HG03060 (cell line): Measurements from ENCODE around the gene DBF4B.

Experiments
- ATAC-seq: cut with Tn5 transposase; IDR thresholded peaks from one replicate; pipeline ENCODE4 v1.9.1; 2021; ENCODE audit warnings: low read depth, moderate number of reproducible peaks; ENCODE audit not compliant: unreplicated experiment

The DBF4B gene

DNA sequence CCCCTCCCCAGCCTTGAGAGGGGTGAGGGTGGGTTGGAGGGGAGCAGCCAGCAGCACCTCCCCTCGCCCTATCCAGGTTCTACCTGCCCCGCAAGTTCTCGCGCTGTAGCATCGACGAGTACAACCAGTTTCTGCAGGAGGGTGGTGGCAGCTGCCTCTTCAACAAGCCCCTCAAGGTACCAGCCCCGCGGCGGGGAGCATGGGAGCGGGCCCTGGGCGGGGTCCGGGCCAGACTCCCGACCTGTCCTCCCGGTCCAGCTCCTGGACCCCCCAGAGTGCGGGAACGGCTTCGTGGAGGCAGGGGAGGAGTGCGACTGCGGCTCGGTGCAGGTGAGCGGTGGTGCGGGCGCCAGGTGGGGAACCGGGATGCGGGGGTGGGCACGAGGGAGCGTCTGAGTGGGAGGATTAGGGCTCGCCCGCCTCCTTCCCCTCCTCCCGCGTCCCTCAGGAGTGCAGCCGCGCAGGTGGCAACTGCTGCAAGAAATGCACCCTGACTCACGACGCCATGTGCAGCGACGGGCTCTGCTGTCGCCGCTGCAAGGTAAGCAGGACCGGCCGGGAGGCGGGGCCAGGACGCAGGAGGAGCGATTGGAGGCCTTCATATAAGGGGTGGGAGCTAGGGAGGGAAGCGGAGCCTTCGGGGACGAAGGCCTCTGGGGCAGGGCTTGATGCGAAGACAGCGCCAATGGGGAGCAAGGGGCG is 66.8 kb downstream of the DBF4B start:
- ATAC-seq = peak; percentile 53

DNA sequence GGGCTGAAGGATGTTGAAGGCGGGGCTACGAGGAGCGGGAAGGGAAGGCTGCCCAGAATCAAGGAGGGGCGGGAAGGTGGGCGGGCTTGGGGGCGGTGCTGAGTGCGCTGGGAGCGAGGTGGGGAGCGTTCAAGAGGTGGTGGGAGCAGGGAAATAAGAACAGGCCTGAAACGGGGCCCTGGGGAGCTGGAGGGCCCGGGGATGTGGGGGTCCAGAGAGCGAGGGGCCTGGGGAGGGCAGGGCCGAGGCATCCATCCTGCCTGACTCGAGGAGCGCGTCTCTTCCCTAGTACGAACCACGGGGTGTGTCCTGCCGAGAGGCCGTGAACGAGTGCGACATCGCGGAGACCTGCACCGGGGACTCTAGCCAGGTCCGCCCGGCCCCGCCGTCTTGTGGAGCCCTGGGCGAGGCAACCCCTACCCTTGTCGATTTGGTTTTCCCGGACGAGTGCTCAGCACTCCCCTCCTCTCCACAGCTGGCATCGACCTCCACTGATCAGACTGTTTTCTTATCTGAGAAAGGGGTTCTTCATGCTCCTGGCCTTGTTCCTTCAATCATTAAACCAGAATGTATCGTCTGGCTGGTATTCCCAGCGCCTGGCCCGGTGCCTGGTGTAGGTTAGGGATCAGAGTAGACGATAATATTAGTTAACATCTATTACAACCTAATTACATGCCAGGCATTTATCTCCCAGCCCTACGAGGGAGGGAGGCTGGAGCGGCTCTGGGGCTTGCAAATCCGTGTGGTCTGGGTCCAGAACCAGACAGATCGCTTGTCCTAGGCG is 67.6 kb downstream of the DBF4B start:
- no peak for ATAC-seq

DNA sequence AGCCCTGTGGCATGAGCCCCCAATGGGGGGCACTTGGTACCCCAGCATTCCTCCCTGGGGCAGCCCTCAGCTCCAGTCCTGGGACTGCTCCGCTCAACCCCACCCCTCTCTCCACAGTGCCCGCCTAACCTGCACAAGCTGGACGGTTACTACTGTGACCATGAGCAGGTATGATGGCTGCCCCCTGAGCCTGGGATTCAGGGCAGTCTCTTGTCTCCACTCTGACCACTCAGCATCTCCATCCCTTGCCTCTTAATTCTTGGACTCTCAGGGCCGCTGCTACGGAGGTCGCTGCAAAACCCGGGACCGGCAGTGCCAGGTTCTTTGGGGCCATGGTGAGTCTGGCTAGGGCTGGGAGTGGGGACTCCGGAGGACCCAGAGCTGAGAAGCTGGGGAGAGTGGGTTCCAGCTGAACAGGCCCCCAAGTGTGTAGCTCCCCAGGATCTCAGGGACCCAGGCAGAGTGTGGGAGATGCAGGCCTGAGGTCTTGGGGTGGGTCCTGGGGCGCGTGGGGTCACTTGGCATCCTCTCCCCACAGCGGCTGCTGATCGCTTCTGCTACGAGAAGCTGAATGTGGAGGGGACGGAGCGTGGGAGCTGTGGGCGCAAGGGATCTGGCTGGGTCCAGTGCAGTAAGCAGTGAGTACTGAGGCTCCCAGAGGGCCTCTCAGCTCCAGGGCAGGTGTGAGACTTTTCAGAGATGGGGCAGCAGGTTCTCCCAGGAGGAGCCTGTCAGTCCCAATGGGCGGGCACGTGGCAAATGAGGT is 68.3 kb downstream of the DBF4B start:
- no peak for ATAC-seq

DNA sequence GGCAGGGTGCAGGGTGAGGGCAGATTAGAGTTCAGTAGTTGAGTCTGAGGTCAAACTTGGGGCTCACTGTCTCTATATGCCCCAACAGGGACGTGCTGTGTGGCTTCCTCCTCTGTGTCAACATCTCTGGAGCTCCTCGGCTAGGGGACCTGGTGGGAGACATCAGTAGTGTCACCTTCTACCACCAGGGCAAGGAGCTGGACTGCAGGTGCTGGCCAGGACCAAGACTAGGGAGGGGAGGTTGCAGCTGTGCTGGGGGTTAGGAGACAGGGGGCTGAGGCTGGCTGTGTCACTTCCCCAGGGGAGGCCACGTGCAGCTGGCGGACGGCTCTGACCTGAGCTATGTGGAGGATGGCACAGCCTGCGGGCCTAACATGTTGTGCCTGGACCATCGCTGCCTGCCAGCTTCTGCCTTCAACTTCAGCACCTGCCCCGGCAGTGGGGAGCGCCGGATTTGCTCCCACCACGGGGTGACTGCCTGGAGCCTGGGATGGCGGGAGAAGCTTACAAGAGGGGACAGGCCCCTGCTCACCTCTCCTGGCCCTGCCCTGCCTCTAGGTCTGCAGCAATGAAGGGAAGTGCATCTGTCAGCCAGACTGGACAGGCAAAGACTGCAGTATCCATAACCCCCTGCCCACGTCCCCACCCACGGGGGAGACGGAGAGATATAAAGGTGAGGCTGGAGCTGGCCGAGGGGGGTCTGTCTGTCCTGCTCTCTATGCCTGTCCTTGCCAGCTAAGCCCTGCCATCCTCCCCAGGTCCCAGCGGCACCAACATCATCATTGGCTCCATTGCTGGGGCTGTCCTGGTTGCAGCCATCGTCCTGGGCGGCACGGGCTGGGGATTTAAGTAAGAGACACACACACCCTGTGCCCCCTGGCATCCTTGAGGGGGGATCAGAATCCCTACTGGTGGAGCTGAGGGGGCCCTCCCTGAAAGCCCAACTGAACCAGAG is 69.2 kb downstream of the DBF4B start:
- ATAC-seq = no peak

DNA sequence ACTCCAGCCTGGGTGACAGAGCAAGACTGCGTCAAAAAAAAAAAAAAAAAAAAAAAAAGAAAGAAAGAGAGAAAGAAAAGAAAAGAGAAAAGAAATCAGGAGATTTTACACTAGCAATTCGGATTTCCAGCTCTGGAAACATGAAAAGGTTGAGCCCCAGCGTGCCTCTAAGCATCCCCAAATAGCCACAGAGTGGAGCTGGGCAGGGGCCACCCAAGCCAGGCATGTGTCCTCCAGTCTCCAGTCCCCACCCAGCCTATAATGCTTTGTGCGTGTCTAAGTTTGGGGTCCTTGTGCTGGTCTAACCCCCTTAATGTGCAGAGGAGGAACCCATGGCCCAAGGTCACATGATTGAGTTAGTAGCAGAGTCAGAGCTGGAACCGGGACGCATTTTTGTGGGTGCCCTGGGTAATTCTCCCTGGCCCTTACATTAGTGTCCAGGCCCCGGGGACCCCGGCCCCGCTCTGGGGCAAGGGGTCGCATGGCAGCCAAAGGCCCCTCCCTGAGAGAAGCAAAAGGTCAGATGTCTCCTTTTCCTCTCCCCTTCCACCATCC is 70.3 kb downstream of the DBF4B start:
- ATAC-seq = no peak

DNA sequence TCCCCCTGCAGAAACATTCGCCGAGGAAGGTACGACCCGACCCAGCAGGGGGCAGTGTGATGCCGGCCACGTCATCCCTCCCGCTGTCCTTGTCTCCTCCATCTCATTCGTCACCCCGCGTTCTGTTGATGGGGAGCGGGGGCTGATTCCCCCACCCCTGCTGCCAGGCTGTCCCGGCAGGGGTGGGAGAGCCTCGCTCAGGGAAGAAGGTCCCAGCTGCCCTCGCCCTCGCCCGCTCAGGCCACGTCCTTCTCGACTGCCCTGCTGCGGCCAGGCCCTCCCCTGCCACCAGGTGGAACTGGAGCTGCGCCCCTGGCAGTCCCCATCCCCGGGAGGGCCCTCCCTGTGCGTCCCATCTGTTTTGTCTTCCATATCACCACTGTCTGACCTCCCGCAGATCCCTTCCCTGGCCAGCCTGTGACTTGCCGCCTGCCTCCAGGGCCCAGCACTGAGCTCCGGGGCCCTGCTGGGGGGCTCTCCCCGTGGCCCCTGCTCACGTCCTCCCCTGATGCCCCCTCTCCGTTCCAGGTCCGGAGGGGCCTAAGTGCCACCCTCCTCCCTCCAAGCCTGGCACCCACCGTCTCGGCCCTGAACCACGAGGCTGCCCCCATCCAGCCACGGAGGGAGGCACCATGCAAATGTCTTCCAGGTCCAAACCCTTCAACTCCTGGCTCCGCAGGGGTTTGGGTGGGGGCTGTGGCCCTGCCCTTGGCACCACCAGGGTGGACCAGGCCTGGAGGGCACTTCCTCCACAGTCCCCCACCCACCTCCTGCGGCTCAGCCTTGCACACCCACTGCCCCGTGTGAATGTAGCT is 71.0 kb downstream of the DBF4B start:
- no peak for ATAC-seq

DNA sequence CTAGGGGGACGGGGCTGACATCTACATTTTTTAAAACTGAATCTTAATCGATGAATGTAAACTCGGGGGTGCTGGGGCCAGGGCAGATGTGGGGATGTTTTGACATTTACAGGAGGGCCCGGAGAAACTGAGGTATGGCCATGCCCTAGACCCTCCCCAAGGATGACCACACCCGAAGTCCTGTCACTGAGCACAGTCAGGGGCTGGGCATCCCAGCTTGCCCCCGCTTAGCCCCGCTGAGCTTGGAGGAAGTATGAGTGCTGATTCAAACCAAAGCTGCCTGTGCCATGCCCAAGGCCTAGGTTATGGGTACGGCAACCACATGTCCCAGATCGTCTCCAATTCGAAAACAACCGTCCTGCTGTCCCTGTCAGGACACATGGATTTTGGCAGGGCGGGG is 71.7 kb downstream of the DBF4B start:
- ATAC-seq = no peak

DNA sequence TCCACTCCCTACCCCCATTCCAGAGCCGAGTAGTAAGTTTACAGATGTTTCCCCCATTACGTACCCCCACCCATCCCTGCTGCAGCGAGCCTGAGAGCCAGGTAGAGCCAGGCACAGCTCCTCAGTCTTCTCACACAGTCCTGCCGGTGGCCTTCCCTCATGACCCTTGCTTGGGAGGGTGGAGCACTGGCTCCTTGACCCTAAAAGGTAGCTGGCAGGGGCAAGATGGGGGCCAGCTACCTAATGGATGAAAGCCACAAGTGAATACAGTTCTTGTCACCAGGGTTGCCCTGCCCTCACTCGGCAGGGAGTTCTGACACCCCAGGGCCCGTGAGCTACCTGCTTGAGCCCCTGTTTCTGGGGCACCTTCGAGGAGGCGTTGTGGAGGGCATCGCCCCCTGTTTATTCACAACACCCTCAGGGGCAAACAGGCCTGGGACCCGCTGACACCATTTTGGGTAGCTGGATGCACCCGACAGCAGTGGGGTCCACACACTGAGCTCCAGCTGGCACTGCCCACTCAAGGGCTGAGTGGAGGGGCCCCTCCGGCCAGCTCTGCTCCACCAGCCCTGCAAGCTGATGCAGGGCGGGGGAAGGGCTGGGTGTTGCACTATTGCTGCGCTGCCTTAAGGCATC is 72.5 kb downstream of the DBF4B start:
- ATAC-seq = no peak

DNA sequence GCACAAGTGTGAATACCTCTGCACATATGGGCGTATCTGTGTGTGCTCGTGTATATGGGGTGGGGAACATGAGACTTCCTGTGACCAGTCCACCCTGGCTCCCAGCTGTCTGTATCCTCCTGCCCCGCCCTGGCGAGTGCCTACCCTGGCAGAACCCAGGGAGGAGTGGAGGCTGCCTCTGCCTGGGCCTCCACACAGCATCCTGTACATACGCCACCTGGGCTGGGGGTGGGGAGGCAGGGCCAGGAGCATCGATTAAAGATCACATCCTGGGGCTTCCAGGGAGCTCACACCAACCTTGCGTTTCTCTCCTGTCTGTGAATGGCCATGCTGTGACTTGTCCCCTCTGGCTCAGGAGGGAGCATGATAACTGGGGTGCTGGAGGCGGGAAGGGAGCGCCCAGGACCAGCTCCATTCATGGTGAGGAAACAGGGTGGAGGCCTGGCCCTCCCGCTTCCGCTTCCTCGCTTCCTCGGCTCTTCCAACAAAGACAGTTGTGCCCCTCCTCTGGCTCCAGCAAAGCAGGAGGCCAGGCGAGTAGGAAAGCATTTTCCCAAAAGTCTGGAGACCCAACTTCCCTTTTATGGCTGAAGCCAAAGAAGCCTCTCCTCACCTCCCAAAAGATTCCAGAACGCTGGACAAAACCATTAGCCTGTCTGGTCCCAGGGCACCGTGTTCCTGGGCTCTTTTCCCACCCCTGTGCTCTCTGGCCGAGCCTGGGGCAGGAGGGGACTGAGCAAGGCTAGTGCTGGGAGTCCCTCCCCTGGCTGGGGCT is 73.3 kb downstream of the DBF4B start:
- ATAC-seq = no peak

DNA sequence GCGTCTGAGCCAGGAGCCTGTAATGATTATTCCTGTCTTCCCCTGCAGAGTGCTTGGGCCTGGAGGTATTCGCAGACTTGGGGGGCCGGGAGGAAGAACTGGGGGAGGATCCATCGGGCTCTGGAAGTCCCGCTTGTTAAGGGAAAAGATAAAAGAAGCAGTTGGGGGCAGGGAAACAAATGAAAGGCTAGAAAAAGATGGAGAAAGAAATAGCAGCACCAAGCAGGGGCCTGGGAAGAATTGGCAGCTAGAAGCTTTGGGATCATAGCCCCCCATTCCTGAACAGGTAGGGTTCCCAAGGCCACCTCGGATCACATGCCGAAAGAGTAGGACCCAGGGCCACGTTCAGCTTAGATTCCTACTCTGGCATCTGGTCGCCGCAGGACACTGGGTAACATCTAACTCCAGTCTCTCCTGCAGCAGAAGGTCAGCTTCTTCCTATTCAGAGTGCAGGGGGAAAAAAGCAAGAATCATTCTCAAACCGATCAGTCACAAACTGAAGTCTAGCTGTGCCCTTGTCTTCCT is 73.9 kb downstream of the DBF4B start:
- ATAC-seq = no peak

DNA sequence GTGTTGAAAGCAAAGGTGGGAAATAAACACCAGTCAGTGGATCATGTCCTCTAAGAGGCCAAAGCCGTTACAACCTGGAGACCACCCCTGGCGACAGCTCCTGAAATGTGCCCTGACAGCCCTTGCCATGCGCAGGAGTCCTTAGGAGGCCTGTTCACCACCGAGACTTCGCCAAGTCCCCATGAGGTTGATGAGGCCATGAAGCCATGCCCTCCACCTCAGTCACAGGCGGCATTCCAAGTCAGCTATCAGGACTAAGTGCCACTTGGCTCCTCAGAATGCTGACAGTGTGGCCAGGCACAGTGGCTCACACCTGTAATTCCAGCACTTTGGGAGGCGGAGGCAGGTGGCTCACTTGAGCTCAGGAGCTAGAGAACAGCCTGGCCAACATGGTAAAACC is 77.5 kb downstream of the DBF4B start:
- no peak for ATAC-seq

DNA sequence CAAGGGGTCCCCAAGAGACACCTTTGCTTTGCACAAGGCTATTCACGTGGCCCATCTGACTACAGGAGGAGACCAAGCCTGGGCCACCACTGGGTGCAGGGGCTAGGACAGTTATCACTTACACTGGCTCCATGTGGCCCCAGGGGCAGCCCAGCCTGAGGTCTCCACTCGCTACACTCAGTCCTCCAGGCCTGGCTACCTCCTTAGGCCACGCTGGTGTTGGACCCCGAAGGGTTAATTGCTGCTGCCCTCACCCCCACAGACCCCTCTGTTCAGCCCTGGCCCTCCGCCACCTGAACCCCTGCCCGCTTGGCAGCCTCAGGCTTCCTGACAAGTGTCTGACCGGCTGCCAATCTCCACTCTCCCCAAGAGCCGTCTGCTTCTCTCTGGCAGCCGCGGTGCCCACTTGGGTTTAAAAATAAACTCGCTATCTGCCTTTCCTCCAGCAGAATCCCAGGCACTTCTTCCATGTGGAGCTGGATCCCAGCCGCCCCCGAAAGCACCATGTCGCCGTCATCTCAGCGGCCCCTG is 78.2 kb downstream of the DBF4B start:
- no peak for ATAC-seq

DNA sequence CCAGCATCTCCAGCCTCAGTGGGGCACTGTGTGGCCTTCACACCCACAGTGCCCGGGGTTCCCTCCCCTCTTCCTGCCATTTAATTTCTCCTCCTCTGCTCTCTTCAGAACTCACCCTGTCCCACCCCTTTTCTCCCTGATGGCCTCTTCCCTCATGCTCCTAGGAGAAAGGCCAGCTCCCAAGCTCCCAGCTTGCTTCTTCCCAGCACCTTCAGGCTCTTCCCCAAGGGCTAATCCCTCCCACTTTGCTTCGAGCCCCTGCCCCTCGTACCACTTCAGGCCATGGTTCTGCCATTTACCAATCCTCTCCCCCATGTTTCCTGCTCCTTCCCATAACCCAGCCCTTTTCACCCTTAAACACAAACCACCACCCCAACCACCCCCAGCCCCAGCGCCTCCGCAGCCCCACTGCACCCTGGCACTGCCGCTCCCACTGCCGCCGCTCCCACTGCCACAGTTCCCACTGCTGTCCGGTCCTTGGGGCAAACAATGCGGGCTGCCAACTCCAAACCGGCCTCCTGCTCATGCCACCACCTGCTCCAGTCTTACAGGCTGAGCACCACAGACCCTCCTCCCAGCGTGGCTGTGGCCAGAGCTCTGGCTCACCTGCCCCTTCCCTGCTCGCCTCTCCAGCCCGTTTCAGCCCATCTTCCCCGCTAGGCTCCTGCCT is 78.9 kb downstream of the DBF4B start:
- no peak for ATAC-seq

DNA sequence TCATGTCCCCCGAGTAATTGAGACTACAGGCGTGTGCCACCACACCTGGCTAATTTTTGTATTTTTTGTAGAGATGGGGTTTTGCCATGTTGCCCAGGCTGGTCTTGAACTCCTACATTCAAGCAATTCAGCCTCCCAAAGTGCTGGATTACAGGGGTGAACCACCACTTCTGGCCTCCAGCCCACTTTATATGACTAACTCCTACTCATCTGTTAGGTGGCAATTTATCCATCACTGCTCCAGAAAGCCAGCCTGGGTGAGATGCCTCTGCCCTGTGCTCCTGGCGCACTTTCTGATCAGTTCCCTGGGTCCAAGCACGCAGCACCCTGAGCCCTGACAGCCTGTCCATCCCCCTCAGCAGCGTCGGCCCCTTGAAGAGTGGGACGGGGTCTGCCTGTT is 79.7 kb downstream of the DBF4B start:
- ATAC-seq = no peak

DNA sequence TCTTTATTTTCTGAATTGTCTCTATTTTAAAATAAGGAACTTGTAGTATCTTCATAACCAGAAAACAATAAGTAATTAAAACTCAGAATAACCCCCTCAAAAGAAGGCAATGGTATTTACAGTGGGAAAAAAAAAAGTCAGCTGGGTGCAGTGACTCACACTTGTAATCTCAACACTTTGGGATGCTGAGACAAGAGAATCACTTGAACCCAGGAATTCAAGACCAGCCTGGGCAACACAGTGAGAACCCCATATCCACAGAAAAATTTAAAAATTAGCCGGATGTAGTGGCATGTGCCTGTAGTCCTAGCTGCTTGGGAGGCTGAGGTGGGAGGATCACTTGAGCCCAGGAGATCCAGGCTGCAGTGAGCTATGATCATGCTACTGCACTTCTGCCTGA is 83.8 kb downstream of the DBF4B start:
- no peak for ATAC-seq

DNA sequence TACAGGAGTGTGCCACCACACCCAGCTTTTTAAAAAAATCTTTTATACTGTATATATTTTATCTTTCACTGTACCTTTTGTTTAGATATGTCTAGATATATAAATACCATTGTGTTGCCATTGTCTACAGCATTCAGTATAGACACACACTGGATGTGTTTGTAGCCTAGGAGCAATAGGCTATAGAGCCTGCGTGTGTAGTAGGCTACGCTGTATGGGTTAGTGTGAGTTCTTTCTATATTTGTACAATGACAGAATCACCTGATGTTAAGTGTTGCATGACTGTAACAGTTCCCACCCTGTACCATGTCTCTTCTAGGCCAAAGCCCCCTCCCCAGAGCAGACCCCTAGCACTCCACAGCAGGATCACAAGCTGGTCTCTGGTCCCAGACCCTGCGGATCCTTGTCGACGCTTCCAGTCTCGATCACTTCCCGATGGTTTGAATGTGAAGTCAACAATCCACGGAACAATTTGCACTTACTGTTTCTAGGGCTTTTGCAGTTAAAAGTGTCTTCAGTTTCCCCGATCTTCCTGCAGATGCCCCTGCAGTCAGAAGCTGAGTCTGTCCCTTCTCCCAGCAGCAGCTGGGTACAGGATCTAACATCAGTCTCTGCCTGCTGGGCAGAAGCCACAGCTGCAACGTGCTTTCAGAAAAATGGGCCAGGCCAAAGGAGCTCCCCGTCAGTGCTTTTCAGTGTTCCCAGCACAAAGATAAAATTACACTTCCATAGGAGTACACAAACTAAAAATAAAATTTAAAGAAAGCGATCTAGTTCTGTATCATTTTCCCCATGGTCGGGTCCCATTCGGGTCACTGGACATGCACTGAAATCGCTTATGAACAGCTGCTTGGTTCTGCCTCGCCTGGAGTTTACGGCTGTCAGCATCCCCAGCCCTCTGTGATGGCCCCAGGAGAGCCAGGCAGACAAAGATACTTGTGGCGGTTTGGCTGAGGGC is 85.7 kb downstream of the DBF4B start:
- no peak for ATAC-seq
